HCT116 (cell line): ENCODE results near the gene ANKRD30B. TPM values are rescaled to one million over a fixed set of nuclear protein-coding genes. Genes with fewer than 3 reads are reported as not detected.

Experiments used
- ATAC-seq: fragments of 200-7000 bp; cut with Tn5 transposase; 2 replicates; pipeline ENCODE4 v1.9.1; 2020; ENCODE audit warnings: mild to moderate bottlenecking, moderate library complexity
- BruUV-seq: library from RNA; stranded (reverse); fragments of 400-500 nt; replicated peaks from 2 replicates; lab custom pipeline; 2021; lab: Mats Ljungman, UMichigan
- CTCF ChIA-PET: fragments of 300-600 bp; sonication (Branson Sonifier 250); formaldehyde crosslinking; loops from one replicate; lab custom pipeline; 2021; ENCODE audit warnings: antibody characterized with exemption; lab: Charles Lee
- POLR2A ChIA-PET: fragments of 300-600, 350-600 bp; sonication (Branson Sonifier 250); formaldehyde crosslinking; loops from one replicate; lab custom pipeline; 2021; ENCODE audit warnings: antibody characterized with exemption; lab: Charles Lee
- RAD21 ChIA-PET, 2 experiments: fragments of 300-600 bp; sonication (Branson Sonifier 250); formaldehyde crosslinking; loops; one replicate each; lab custom pipeline; 2023; ENCODE audit warnings: low total read pairs in 2 of 2; ENCODE audit not compliant: uncharacterized antibody in 2 of 2, unreplicated experiment in 2 of 2, low non-redundant PET in 1 of 2; lab: Charles Lee
- DNase-seq: peaks from one replicate; pipeline ENCODE4 v3.0.0-alpha.2; 2010; ENCODE audit warnings: low read depth, low spot score
- H2AFZ ChIP-seq: fragments of 200-600 bp; shearing (Covaris generic), sonication (generic); 2 replicates; pipeline ENCODE4 v1.6.1; 2017; ENCODE audit warnings: low read depth, mixed run types, mixed read lengths, antibody characterized with exemption, low read length; ENCODE audit not compliant: poor library complexity, severe bottlenecking
- H3K27ac ChIP-seq: 2 replicates; pipeline ENCODE4 v1.5.1; 2012; ENCODE audit warnings: low read depth, low read length
- H3K27me3 ChIP-seq: fragments of 200-600 bp; sonication (generic); 2 replicates; pipeline ENCODE4 v1.6.1; 2016; ENCODE audit warnings: mixed run types, low read length, mixed read lengths; ENCODE audit not compliant: insufficient read depth
- H3K36me3 ChIP-seq, 2 experiments: fragments of 200-500 bp in 1 of 2; fragments of 200-600 bp in 1 of 2; sonication (Bioruptor generic) in 1 of 2; sonication (generic) in 1 of 2; 2 replicates each; pipeline versions ENCODE4 v1.5.1 to v1.6.1; 2014 to 2016; ENCODE audit warnings: low read length in 2 of 2, inconsistent platforms in 1 of 2, mixed read lengths in 1 of 2, mixed run types in 1 of 2; ENCODE audit not compliant: insufficient read depth in 2 of 2, control insufficient read depth in 1 of 2
- H3K4me1 ChIP-seq, 2 experiments: fragments of 200-600 bp in 1 of 2; sonication (generic) in 1 of 2; 2 replicates each; pipeline versions ENCODE4 v1.5.1 to v1.6.1; 2012 to 2017; ENCODE audit warnings: low read length in 2 of 2, inconsistent platforms in 1 of 2, mild to moderate bottlenecking in 1 of 2, mixed read lengths in 1 of 2, mixed run types in 1 of 2, moderate library complexity in 1 of 2; ENCODE audit not compliant: insufficient read depth in 2 of 2, control insufficient read depth in 1 of 2
- H3K4me2 ChIP-seq: fragments of 200-600 bp; sonication (generic); 2 replicates; pipeline ENCODE4 v1.6.1; 2017; ENCODE audit warnings: mixed run types, low read length, mixed read lengths
- H3K4me3 ChIP-seq, 2 experiments: fragments of 200-600 bp in 1 of 2; sonication (generic) in 1 of 2; replicated peaks in 1 of 2; 2 replicates each; pipeline ENCODE4 v1.5.1; 2011 to 2016; ENCODE audit warnings: low read length in 2 of 2, control low read depth in 1 of 2, low read depth in 1 of 2, mild to moderate bottlenecking in 1 of 2, mixed read lengths in 1 of 2, mixed run types in 1 of 2
- H3K79me2 ChIP-seq: fragments of 200-600 bp; sonication (generic); 2 replicates; pipeline ENCODE4 v1.6.1; 2017; ENCODE audit warnings: mild to moderate bottlenecking, mixed run types, low read length, moderate library complexity, mixed read lengths; ENCODE audit not compliant: insufficient read depth
- H3K9ac ChIP-seq: fragments of 200-600 bp; sonication (generic); 2 replicates; pipeline ENCODE4 v1.6.1; 2016; ENCODE audit warnings: low read length, mixed read lengths
- H3K9me2 ChIP-seq: fragments of 200-600 bp; sonication (generic), shearing (Covaris generic); 2 replicates; pipeline ENCODE4 v1.6.1; 2017; ENCODE audit warnings: mixed run types, mild to moderate bottlenecking, moderate library complexity; ENCODE audit not compliant: insufficient read depth
- H3K9me3 ChIP-seq, 2 experiments: fragments of 200-500 bp in 1 of 2; fragments of 200-600 bp in 1 of 2; sonication (Bioruptor generic) in 1 of 2; sonication (generic) in 1 of 2; 2 replicates each; pipeline ENCODE4 v1.6.1; 2014 to 2017; ENCODE audit warnings: low read length in 2 of 2, mixed read lengths in 2 of 2, inconsistent platforms in 1 of 2, low read depth in 1 of 2, mild to moderate bottlenecking in 1 of 2, mixed run types in 1 of 2, moderate library complexity in 1 of 2; ENCODE audit not compliant: control insufficient read depth in 1 of 2, insufficient read depth in 1 of 2
- H4K20me1 ChIP-seq: fragments of 200-600 bp; sonication (generic), shearing (Covaris generic); 2 replicates; pipeline ENCODE4 v1.6.1; 2017; ENCODE audit warnings: mixed run types, mild to moderate bottlenecking, moderate library complexity; ENCODE audit not compliant: insufficient read depth
- ATF3 ChIP-seq: IDR thresholded peaks from 2 replicates; pipeline ENCODE4 v1.6.1; 2012
- CBX3 ChIP-seq: IDR thresholded peaks from 2 replicates; pipeline ENCODE4 v1.6.1; 2012; ENCODE audit warnings: low read depth
- CEBPB ChIP-seq: IDR thresholded peaks from 2 replicates; pipeline ENCODE4 v1.6.1; 2012; ENCODE audit warnings: low read depth
- EGR1 ChIP-seq: IDR thresholded peaks from 2 replicates; pipeline ENCODE4 v1.6.1; 2012; ENCODE audit warnings: low read depth
- ELF1 ChIP-seq: IDR thresholded peaks from 2 replicates; pipeline ENCODE4 v1.6.1; 2012; ENCODE audit warnings: low read depth, borderline replicate concordance
- EZH2 ChIP-seq: fragments of 200-600 bp; sonication (generic); IDR thresholded peaks from 2 replicates; pipeline ENCODE4 v1.6.1; 2017; ENCODE audit warnings: antibody characterized with exemption, mixed run types
- EZH2phosphoT487 ChIP-seq: fragments of 200-600 bp; IDR thresholded peaks from 2 replicates; pipeline ENCODE4 v1.6.1; 2018; ENCODE audit warnings: antibody characterized with exemption, borderline replicate concordance
- FOSL1 ChIP-seq: IDR thresholded peaks from 2 replicates; pipeline ENCODE4 v1.6.1; 2012; ENCODE audit warnings: low read depth
- JUND ChIP-seq: IDR thresholded peaks from 2 replicates; pipeline ENCODE4 v1.6.1; 2012
- POLR2A ChIP-seq: IDR thresholded peaks from 2 replicates; pipeline ENCODE4 v1.7.0; 2011; ENCODE audit warnings: borderline replicate concordance; ENCODE audit not compliant: insufficient read depth, insufficient read length; ENCODE audit errors: extremely low read depth
- POLR2AphosphoS5 ChIP-seq: IDR thresholded peaks from 2 replicates; pipeline ENCODE4 v1.6.1; 2011; ENCODE audit warnings: mild to moderate bottlenecking, low read depth, low read length, moderate library complexity
- RAD21 ChIP-seq: IDR thresholded peaks from 2 replicates; pipeline ENCODE4 v1.6.1; 2012; ENCODE audit warnings: low read depth, mild to moderate bottlenecking
- SIN3A ChIP-seq: IDR thresholded peaks from 2 replicates; pipeline ENCODE4 v1.6.1; 2012; ENCODE audit warnings: low read depth
- SP1 ChIP-seq: IDR thresholded peaks from 2 replicates; pipeline ENCODE4 v1.6.1; 2012; ENCODE audit warnings: low read depth
- SRF ChIP-seq: IDR thresholded peaks from 2 replicates; pipeline ENCODE4 v1.6.1; 2012; ENCODE audit warnings: low read depth
- TCF7L2 ChIP-seq: IDR thresholded peaks from 2 replicates; pipeline ENCODE4 v1.7.0; 2011; ENCODE audit warnings: borderline replicate concordance, inconsistent platforms; ENCODE audit not compliant: insufficient read depth, insufficient read length; ENCODE audit errors: extremely low read depth
- YY1 ChIP-seq: IDR thresholded peaks from 2 replicates; pipeline ENCODE4 v1.6.1; 2011; ENCODE audit warnings: low read length, low read depth, moderate library complexity, mild to moderate bottlenecking; ENCODE audit not compliant: insufficient replicate concordance; ENCODE audit errors: extremely low read depth
- ZFX ChIP-seq: fragments of 450-650 bp; IDR thresholded peaks from 2 replicates; pipeline ENCODE4 v1.6.1; 2017
- ZNF274 ChIP-seq: fragments of 200-500 bp; sonication (Bioruptor generic); IDR thresholded peaks from 2 replicates; pipeline ENCODE4 v1.6.1; 2014; ENCODE audit warnings: mild to moderate bottlenecking, low read depth, low read length, inconsistent platforms
- intact Hi-C: fragments of 100-400 bp; cut with micrococcal nuclease; formaldehyde crosslinking; loops from 2 replicates; pipeline ENCODE4 v1.10.0; 2022
- total RNA-seq: library from RNA; stranded (reverse); gene quantifications from one replicate; pipeline ENCODE4 v1.2.1, GENCODE V29; 2021; ENCODE audit not compliant: unreplicated experiment
- TF ChIP-seq, protein P1 (sequence below): IDR thresholded peaks from 2 replicates; pipeline ENCODE4 v1.6.1; 2011; ENCODE audit warnings: mild to moderate bottlenecking, low read length, moderate library complexity; ENCODE audit not compliant: insufficient replicate concordance; ENCODE audit errors: extremely low read depth
- TF ChIP-seq, protein P2 (sequence below): IDR thresholded peaks from 2 replicates; pipeline ENCODE4 v1.6.1; 2012

The ANKRD30B gene
- total RNA-seq, 1 experiment from 2014 or later: not detected

- TF ChIP-seq EZH2phosphoT487: no peak
- no peak for TF ChIP-seq RAD21
- TF ChIP-seq, protein P1, sequence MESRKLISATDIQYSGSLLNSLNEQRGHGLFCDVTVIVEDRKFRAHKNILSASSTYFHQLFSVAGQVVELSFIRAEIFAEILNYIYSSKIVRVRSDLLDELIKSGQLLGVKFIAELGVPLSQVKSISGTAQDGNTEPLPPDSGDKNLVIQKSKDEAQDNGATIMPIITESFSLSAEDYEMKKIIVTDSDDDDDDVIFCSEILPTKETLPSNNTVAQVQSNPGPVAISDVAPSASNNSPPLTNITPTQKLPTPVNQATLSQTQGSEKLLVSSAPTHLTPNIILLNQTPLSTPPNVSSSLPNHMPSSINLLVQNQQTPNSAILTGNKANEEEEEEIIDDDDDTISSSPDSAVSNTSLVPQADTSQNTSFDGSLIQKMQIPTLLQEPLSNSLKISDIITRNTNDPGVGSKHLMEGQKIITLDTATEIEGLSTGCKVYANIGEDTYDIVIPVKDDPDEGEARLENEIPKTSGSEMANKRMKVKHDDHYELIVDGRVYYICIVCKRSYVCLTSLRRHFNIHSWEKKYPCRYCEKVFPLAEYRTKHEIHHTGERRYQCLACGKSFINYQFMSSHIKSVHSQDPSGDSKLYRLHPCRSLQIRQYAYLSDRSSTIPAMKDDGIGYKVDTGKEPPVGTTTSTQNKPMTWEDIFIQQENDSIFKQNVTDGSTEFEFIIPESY: no peak
- TF ChIP-seq SRF: no peak
Measured at GRCh38 chr18:14768241-14768640, 20.3 kb downstream of the ANKRD30B start (continued).

DNA sequence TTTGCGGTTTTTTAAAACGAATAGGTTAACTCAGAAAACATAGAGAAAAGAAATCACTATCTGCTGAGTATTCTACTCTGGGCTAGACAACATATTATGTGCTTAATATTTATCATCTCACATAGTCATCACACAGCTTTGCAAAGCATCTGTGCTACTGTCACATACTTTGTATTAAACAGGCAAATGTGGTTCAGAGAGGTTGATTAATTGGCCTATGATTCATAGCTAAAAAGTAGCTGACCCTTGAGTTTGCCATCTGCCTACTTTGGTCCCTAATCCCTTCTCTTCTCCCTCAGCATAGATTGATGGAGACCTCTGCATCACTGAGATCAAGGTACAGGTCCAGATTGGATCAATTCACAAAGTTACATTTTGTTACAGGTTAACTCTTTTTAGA is 21.4 kb downstream of the ANKRD30B start:
- no peak overlapping the region for H3K4me2 ChIP-seq
- TF ChIP-seq SIN3A (no peak), FOSL1 (no peak), CBX3 (no peak), RAD21 (no peak), ZFX (no peak), POLR2A (no peak), SP1 (no peak), EZH2phosphoT487 (no peak), ZNF274 (no peak), EZH2 (no peak), CEBPB (no peak), JUND (no peak), POLR2AphosphoS5 (no peak), YY1 (no peak), ATF3 (no peak), EGR1 (no peak), ELF1 (no peak), TCF7L2 (no peak)
- TF ChIP-seq, protein P2, sequence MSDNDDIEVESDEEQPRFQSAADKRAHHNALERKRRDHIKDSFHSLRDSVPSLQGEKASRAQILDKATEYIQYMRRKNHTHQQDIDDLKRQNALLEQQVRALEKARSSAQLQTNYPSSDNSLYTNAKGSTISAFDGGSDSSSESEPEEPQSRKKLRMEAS: no peak
- TF ChIP-seq, protein P1: no peak

More for the DNA sequence above, 21.4 kb downstream of the ANKRD30B start:
- H3K79me2 ChIP-seq: no peaks in the 10 kb centered on the region
- H3K4me3 ChIP-seq: no peak overlapping the region
- H3K36me3 ChIP-seq: no peaks in the 10 kb centered on the region
- H3K27ac ChIP-seq: no peak overlapping the region
- no peak overlapping the region for H3K9ac ChIP-seq
- peaks cover 3 to 12% of the 10 kb centered on the region in 2 experiments; a peak in 2 of 4 replicates for H3K9me3 ChIP-seq
- ChIA-PET POLR2A (no interaction called here), CTCF (no interaction called here), RAD21 (no interaction called here)
- H3K27me3 ChIP-seq: no peaks in the 10 kb centered on the region
- no TSS peak for BruUV-seq
- H2AFZ ChIP-seq: no peak overlapping the region
- ATAC-seq (no peak), DNase-seq (no peak)
- intact Hi-C loops: no loop called here
- H3K4me1 ChIP-seq: no peaks in the 10 kb centered on the region
- H4K20me1 ChIP-seq: no peaks in the 10 kb centered on the region
- no peaks in the 10 kb centered on the region for H3K9me2 ChIP-seq
